T-helper 17 cell (primary cell): Measurements from ENCODE around the gene NHEJ1. TPM values are rescaled to one million over a fixed set of nuclear protein-coding genes. Genes with fewer than 3 reads are reported as not detected.

Experiments
- ATAC-seq: fragments of 150-1000 bp; cut with Tn5 transposase; 2 replicates; pipeline ENCODE4 v1.10.0; 2021; ENCODE audit warnings: mild to moderate bottlenecking, moderate library complexity
- DNase-seq, 3 donors: peaks; one replicate each; pipeline versions ENCODE4 v3.0.0 to v3.0.0-alpha.2; 2020 to 2021
- H3K9me3 ChIP-seq: one replicate; pipeline ENCODE4 v1.7.0; 2013; ENCODE audit warnings: low read length, mild to moderate bottlenecking; ENCODE audit not compliant: control insufficient read depth, poor library complexity, severe bottlenecking
- H3K27ac Mint-ChIP-seq: one replicate; pipeline ENCODE4 v1.8.0; 2022; ENCODE audit warnings: mild to moderate bottlenecking, moderate library complexity, mixed read lengths
- H3K27me3 Mint-ChIP-seq: one replicate; pipeline ENCODE4 v1.8.0; 2022; ENCODE audit warnings: mixed read lengths
- H3K36me3 Mint-ChIP-seq: one replicate; pipeline ENCODE4 v1.8.0; 2022; ENCODE audit warnings: low read depth, mixed read lengths
- H3K4me1 Mint-ChIP-seq: one replicate; pipeline ENCODE4 v1.8.0; 2022; ENCODE audit warnings: mild to moderate bottlenecking, mixed read lengths
- H3K4me3 Mint-ChIP-seq: one replicate; pipeline ENCODE4 v1.8.0; 2022; ENCODE audit warnings: mild to moderate bottlenecking, moderate library complexity, mixed read lengths
- total RNA-seq, 4 donors: library from RNA in 2 of 4; stranded (reverse) in 2 of 4; gene quantifications; one replicate each; pipeline ENCODE4 v1.2.3 and lab custom pipeline; 2022 to 2026

NHEJ1 gene
- total RNA-seq, 2 donors from 2014 or later: 11.8 to 15.2 TPM

- Mint-ChIP-seq H3K4me3 (no peak overlapping the region), H3K4me1 (no peaks in the 10 kb centered on the region), H3K27me3 (peaks cover 55% of the 10 kb centered on the region), H3K27ac (no peak overlapping the region), H3K36me3 (no peaks in the 10 kb centered on the region)
- H3K9me3 ChIP-seq: no peaks in the 10 kb centered on the region
- DNase-seq (no peak), ATAC-seq (no peak)
Measured at GRCh38 chr2:219032051-219032745, 128.4 kb downstream of the NHEJ1 start.

- H3K27ac Mint-ChIP-seq: no peak overlapping the region
- ATAC-seq: no peak
- no peak overlapping the region for H3K4me3 Mint-ChIP-seq
- no peaks in the 10 kb centered on the region for H3K9me3 ChIP-seq
- peaks cover 48% of the 10 kb centered on the region for H3K27me3 Mint-ChIP-seq
- H3K36me3 Mint-ChIP-seq: no peaks in the 10 kb centered on the region
- H3K4me1 Mint-ChIP-seq: no peaks in the 10 kb centered on the region
- DNase-seq: no peak
Measured at GRCh38 chr2:219031005-219031738, 129.4 kb downstream of the NHEJ1 start.

GRCh38 chr2:219030177-219030940, 130.3 kb downstream of the NHEJ1 start:
- peaks cover 41% of the 10 kb centered on the region for H3K27me3 Mint-ChIP-seq
- ATAC-seq (no peak), DNase-seq (no peak)
- H3K27ac Mint-ChIP-seq: no peak overlapping the region
- H3K4me1 Mint-ChIP-seq: no peaks in the 10 kb centered on the region
- no peaks in the 10 kb centered on the region for H3K9me3 ChIP-seq
- H3K36me3 Mint-ChIP-seq: no peaks in the 10 kb centered on the region
- no peak overlapping the region for H3K4me3 Mint-ChIP-seq

- peaks cover 41% of the 10 kb centered on the region for H3K27me3 Mint-ChIP-seq
- H3K4me1 Mint-ChIP-seq: no peaks in the 10 kb centered on the region
- peak; percentile 92 for ATAC-seq
- peak; percentile 62 to 76 (median 63) for DNase-seq
- no peaks in the 10 kb centered on the region for H3K9me3 ChIP-seq
- no peak overlapping the region for H3K4me3 Mint-ChIP-seq
- H3K27ac Mint-ChIP-seq: no peak overlapping the region
- no peaks in the 10 kb centered on the region for H3K36me3 Mint-ChIP-seq
Measured at GRCh38 chr2:219029829-219030165, 130.8 kb downstream of the NHEJ1 start.

GRCh38 chr2:219028996-219029828, 131.4 kb downstream of the NHEJ1 start:
- DNase-seq: no peak
- H3K27ac Mint-ChIP-seq: no peak overlapping the region
- no peaks in the 10 kb centered on the region for H3K9me3 ChIP-seq
- no peak overlapping the region for H3K4me3 Mint-ChIP-seq
- H3K27me3 Mint-ChIP-seq: peaks cover 36% of the 10 kb centered on the region
- ATAC-seq: no peak
- H3K4me1 Mint-ChIP-seq: no peaks in the 10 kb centered on the region
- no peaks in the 10 kb centered on the region for H3K36me3 Mint-ChIP-seq

GRCh38 chr2:219028141-219028540, 132.5 kb downstream of the NHEJ1 start:
- no peak for ATAC-seq

GRCh38 chr2:219027511-219028055, 133.0 kb downstream of the NHEJ1 start:
- no peak for ATAC-seq
- H3K9me3 ChIP-seq: no peaks in the 10 kb centered on the region
- H3K36me3 Mint-ChIP-seq: no peaks in the 10 kb centered on the region

More at GRCh38 chr2:219028141-219028540, 132.5 kb downstream of the NHEJ1 start:
- Mint-ChIP-seq H3K36me3 (no peaks in the 10 kb centered on the region), H3K4me1 (no peaks in the 10 kb centered on the region), H3K27ac (no peak overlapping the region), H3K4me3 (no peak overlapping the region), H3K27me3 (peaks cover 28% of the 10 kb centered on the region)
- no peak for DNase-seq
- H3K9me3 ChIP-seq: no peaks in the 10 kb centered on the region

GRCh38 chr2:219026946-219027345, 133.7 kb downstream of the NHEJ1 start:
- Mint-ChIP-seq H3K4me1 (no peaks in the 10 kb centered on the region), H3K36me3 (no peaks in the 10 kb centered on the region), H3K27ac (no peak overlapping the region), H3K4me3 (no peak overlapping the region), H3K27me3 (peaks cover 24% of the 10 kb centered on the region)
- ATAC-seq: no peak
- H3K9me3 ChIP-seq: no peaks in the 10 kb centered on the region
- no peak for DNase-seq

More at GRCh38 chr2:219027511-219028055, 133.0 kb downstream of the NHEJ1 start:
- DNase-seq: no peak
- Mint-ChIP-seq H3K27me3 (peaks cover 30% of the 10 kb centered on the region), H3K4me1 (no peaks in the 10 kb centered on the region), H3K4me3 (no peak overlapping the region), H3K27ac (no peak overlapping the region)

GRCh38 chr2:219025637-219026585, 134.7 kb downstream of the NHEJ1 start:
- DNase-seq (no peak), ATAC-seq (no peak)
- Mint-ChIP-seq H3K36me3 (no peaks in the 10 kb centered on the region), H3K4me1 (no peaks in the 10 kb centered on the region), H3K27me3 (peaks cover 26% of the 10 kb centered on the region), H3K4me3 (no peak overlapping the region), H3K27ac (no peak overlapping the region)
- no peaks in the 10 kb centered on the region for H3K9me3 ChIP-seq
